K562 (cell line): ENCODE results near the gene ACP1. TPM values are rescaled to one million over a fixed set of nuclear protein-coding genes. Genes with fewer than 3 reads are reported as not detected.
A peak's percentile ranks its signal among the peaks of the same experiment; 100 is the strongest.

ENCODE experiments used
- ATAC-seq: fragments of 200-7000 bp; cut with Tn5 transposase; 3 replicates; pipeline ENCODE4 v1.9.1; 2020; ENCODE audit warnings: moderate library complexity
- BruUV-seq: library from RNA; stranded (reverse); fragments of 400-500 nt; replicated peaks from 2 replicates; lab custom pipeline; 2021; lab: Mats Ljungman, UMichigan
- CTCF ChIA-PET: fragments of 300-600 bp; formaldehyde crosslinking; extraction: SDS; loops from one replicate; lab custom pipeline; 2021; ENCODE audit warnings: low intra/inter-chr PET ratio; lab: Yijun Ruan, JAX
- POLR2A ChIA-PET: fragments of 300-600, 350-650 bp; sonication (Branson Sonifier 250); formaldehyde crosslinking; extraction: SDS; loops from one replicate; lab custom pipeline; 2021; ENCODE audit warnings: antibody characterized with exemption, inconsistent platforms; lab: Yijun Ruan, JAX
- DNase-seq, 4 experiments: peaks; one replicate each; pipeline versions ENCODE4 v3.0.0 to v3.0.0-alpha.2; 2011 to 2018; ENCODE audit warnings: low spot score in 3 of 4, mixed read lengths in 3 of 4; ENCODE audit errors: extremely low read depth in 1 of 4
- FAIRE-seq: peaks from 2 replicates; lab custom pipeline; 2011; peaks lifted over from hg19 to GRCh38; lab: Jason Lieb, UNC
- H2AFZ ChIP-seq: 2 replicates; pipeline ENCODE4 v1.6.0; 2011; ENCODE audit warnings: low read depth, low read length, control low read depth, inconsistent platforms
- H3K27ac ChIP-seq: fragments of 200-600 bp; 3 replicates; pipeline ENCODE4 v1.8.0; 2011; ENCODE audit warnings: low read depth, mild to moderate bottlenecking, control low read depth, inconsistent platforms, low read length, moderate library complexity, mixed read lengths; ENCODE audit errors: extremely low read depth
- H3K27me3 ChIP-seq, 2 experiments: fragments of 300-600 bp in 1 of 2; 2 replicates in 1 of 2; 3 replicates in 1 of 2; pipeline versions ENCODE4 v1.6.0 to v1.8.0; 2011; ENCODE audit warnings: inconsistent platforms in 2 of 2, low read length in 2 of 2, mild to moderate bottlenecking in 1 of 2, mixed read lengths in 1 of 2, moderate library complexity in 1 of 2; ENCODE audit not compliant: control insufficient read depth in 2 of 2, insufficient read depth in 2 of 2
- H3K36me3 ChIP-seq: fragments of 300-600 bp; 3 replicates; pipeline ENCODE4 v1.8.0; 2011; ENCODE audit warnings: mild to moderate bottlenecking, low read length, inconsistent platforms; ENCODE audit not compliant: control insufficient read depth, insufficient read depth
- H3K4me1 ChIP-seq, 2 experiments: fragments of 200-600 bp in 1 of 2; replicated peaks in 1 of 2; 2 replicates in 1 of 2; 3 replicates in 1 of 2; pipeline versions ENCODE4 v1.5.1 to v1.8.0; 2011; ENCODE audit warnings: inconsistent platforms in 2 of 2, low read length in 2 of 2, mild to moderate bottlenecking in 1 of 2, mixed read lengths in 1 of 2, moderate library complexity in 1 of 2; ENCODE audit not compliant: control insufficient read depth in 2 of 2, insufficient read depth in 2 of 2
- H3K4me2 ChIP-seq: 2 replicates; pipeline ENCODE4 v1.6.1; 2011; ENCODE audit warnings: low read length, control low read depth, inconsistent platforms, mixed read lengths; ENCODE audit not compliant: insufficient read depth
- H3K4me3 ChIP-seq: fragments of 200-600 bp; sonication (generic), shearing (Covaris generic); 2 replicates; pipeline ENCODE4 v1.5.1; 2016; ENCODE audit warnings: control low read depth, inconsistent platforms
- H3K79me2 ChIP-seq: fragments of 200-600 bp; 3 replicates; pipeline ENCODE4 v1.8.0; 2011; ENCODE audit warnings: low read length, inconsistent platforms; ENCODE audit not compliant: control insufficient read depth, insufficient read depth
- H3K9ac ChIP-seq, 2 experiments: 2 replicates each; pipeline versions ENCODE4 v1.6.0 to v1.6.1; 2011; ENCODE audit warnings: low read depth in 2 of 2, low read length in 2 of 2, control low read depth in 1 of 2, inconsistent platforms in 1 of 2, mild to moderate bottlenecking in 1 of 2, mixed read lengths in 1 of 2; ENCODE audit not compliant: insufficient read depth in 1 of 2
- H3K9me1 ChIP-seq: one replicate; pipeline ENCODE4 v1.6.0; 2011; ENCODE audit warnings: inconsistent platforms, mild to moderate bottlenecking, low read length, moderate library complexity; ENCODE audit not compliant: control insufficient read depth, insufficient read depth
- H3K9me3 ChIP-seq: replicated peaks from 2 replicates; pipeline ENCODE4 v1.5.1; 2011; ENCODE audit warnings: low read depth, low read length, inconsistent platforms; ENCODE audit not compliant: control insufficient read depth, insufficient read depth
- H4K20me1 ChIP-seq: replicated peaks from 2 replicates; pipeline ENCODE4 v1.6.1; 2011; ENCODE audit warnings: low read length, inconsistent platforms, mixed read lengths; ENCODE audit not compliant: control insufficient read depth, insufficient read depth
- BHLHE40 ChIP-seq: IDR thresholded peaks from 2 replicates; pipeline ENCODE4 v1.6.1; 2011; ENCODE audit warnings: low read length, improper control_type of control experiment
- MEIS2 ChIP-seq: fragments of 450-650 bp; IDR thresholded peaks from 2 replicates; pipeline ENCODE4 v1.6.1; 2014; ENCODE audit warnings: mild to moderate bottlenecking; ENCODE audit not compliant: partially characterized antibody
- MYBL2 ChIP-seq, 2 experiments: fragments of 450-650 bp in 1 of 2; sonication (generic) in 1 of 2; formaldehyde crosslinking in 1 of 2; IDR thresholded peaks; 2 replicates each; pipeline versions ENCODE4 v1.6.1 to v1.8.1; 2017 to 2022; ENCODE audit warnings: borderline replicate concordance in 1 of 2, inconsistent platforms in 1 of 2, low read depth in 1 of 2, mild to moderate bottlenecking in 1 of 2, missing genetic modification reagents in 1 of 2, moderate library complexity in 1 of 2
- NRF1 ChIP-seq, 2 experiments: fragments of 450-650 bp; IDR thresholded peaks in 1 of 2; conservative IDR thresholded peaks in 1 of 2; 2 replicates each; pipeline ENCODE4 v1.6.1; 2014; ENCODE audit warnings: mild to moderate bottlenecking in 2 of 2
- ZNF3 ChIP-seq: fragments of 250-450 bp; sonication (Bioruptor Pico); IDR thresholded peaks from 2 replicates; pipeline ENCODE4 v1.5.0; 2021; ENCODE audit warnings: mild to moderate bottlenecking, moderate library complexity
- WGBS: fragments of 100-300 bp; shearing (Covaris generic); methylation state at CpG from one replicate; pipeline ENCODE4 v1.1.6; 2016; ENCODE audit warnings: low coverage, mixed read lengths; ENCODE audit not compliant: insufficient coverage; ENCODE audit errors: missing lambda C conversion rate; 5-methylcytosine and 5-hydroxymethylcytosine counted together
- in situ Hi-C: fragments of 300-500 bp; cut with MboI; formaldehyde crosslinking; loops from 4 replicates; pipeline ENCODE4 v1.15.0; 2018; ENCODE audit warnings: inconsistent platforms, mixed read lengths
- intact Hi-C: fragments of 100-400 bp; cut with micrococcal nuclease; formaldehyde crosslinking; loops from 2 replicates; pipeline ENCODE4 v1.14.2; 2022
- polyA plus RNA-seq, 8 experiments: library from polyadenylated mRNA; depleted of rRNA in 4 of 8; stranded (reverse) in 5 of 8; unstranded in 3 of 8; fragments of >200 nt; fragmentation: Nextera tagmentation in 2 of 8; fragmentation: Illumina TruSeq in 1 of 8; extraction: Ambion mirVana in 2 of 8; extraction: Trizol in 1 of 8; gene quantifications; 2 replicates each; pipeline versions ENCODE4 v1.2.1 to v1.2.3, GENCODE V29; 2011 to 2014; ENCODE audit warnings: inconsistent platforms in 1 of 8, missing spikeins in 1 of 8
- total RNA-seq, 7 experiments: library from RNA; depleted of rRNA in 6 of 7; stranded (reverse); fragments of >200 nt in 6 of 7; fragmentation: Illumina TruSeq in 2 of 7; extraction: Trizol in 2 of 7; gene quantifications; 2 replicates each; pipeline versions ENCODE4 v1.2.1 to v1.2.3, GENCODE V29; 2011 to 2021; ENCODE audit warnings: low replicate concordance in 1 of 7
- TF ChIP-seq, protein P1 (sequence below): sonication (generic); formaldehyde crosslinking; IDR thresholded peaks from 2 replicates; pipeline ENCODE4 v1.8.0; 2022; ENCODE audit warnings: mild to moderate bottlenecking, missing genetic modification reagents
- TF ChIP-seq, protein P2 (sequence below): fragments of 450-650 bp; IDR thresholded peaks from 2 replicates; pipeline ENCODE4 v1.6.1; 2016; ENCODE audit warnings: mild to moderate bottlenecking, moderate library complexity

Gene ACP1
- total and polyA plus RNA-seq, 9 of the 15 experiments (the other 6 are each of a cell fraction or from before 2014, with no cell fraction given), result 139 to 493 (median 189) TPM

- no TSS peak for BruUV-seq
- H3K27me3 ChIP-seq, result no peaks in the 10 kb centered on the region
- 2% methylated on average over 6 of the region's 6 CpGs for WGBS
- H3K4me2 ChIP-seq, result no peak overlapping the region
- in situ Hi-C loops, result no loop called here
- CTCF ChIA-PET, result no interaction called here
- no peaks in the 10 kb centered on the region for H4K20me1 ChIP-seq
- no peaks in the 10 kb centered on the region for H3K36me3 ChIP-seq
- H3K4me3 ChIP-seq, result no peak overlapping the region
- H3K9me3 ChIP-seq, result no peaks in the 10 kb centered on the region
- no peak overlapping the region for H3K9ac ChIP-seq
- POLR2A ChIA-PET, result no interaction called here
- FAIRE-seq (no peak), ATAC-seq (peak; percentile 81), DNase-seq (peak in 2 of 4 experiments; percentile 17 to 49)
- no peaks in the 10 kb centered on the region; a peak in 1 of 5 replicates for H3K4me1 ChIP-seq
- H2AFZ ChIP-seq, result no peak overlapping the region
- intact Hi-C loops, result no loop called here
- no peaks in the 10 kb centered on the region for H3K79me2 ChIP-seq
- no peak overlapping the region for H3K27ac ChIP-seq
- H3K9me1 ChIP-seq, result no peaks in the 10 kb centered on the region
- TF ChIP-seq, protein P1, sequence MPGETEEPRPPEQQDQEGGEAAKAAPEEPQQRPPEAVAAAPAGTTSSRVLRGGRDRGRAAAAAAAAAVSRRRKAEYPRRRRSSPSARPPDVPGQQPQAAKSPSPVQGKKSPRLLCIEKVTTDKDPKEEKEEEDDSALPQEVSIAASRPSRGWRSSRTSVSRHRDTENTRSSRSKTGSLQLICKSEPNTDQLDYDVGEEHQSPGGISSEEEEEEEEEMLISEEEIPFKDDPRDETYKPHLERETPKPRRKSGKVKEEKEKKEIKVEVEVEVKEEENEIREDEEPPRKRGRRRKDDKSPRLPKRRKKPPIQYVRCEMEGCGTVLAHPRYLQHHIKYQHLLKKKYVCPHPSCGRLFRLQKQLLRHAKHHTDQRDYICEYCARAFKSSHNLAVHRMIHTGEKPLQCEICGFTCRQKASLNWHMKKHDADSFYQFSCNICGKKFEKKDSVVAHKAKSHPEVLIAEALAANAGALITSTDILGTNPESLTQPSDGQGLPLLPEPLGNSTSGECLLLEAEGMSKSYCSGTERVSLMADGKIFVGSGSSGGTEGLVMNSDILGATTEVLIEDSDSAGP, result no peak
- TF ChIP-seq BHLHE40 (0 out of 2 replicates have a peak, but pooled peaks have one; percentile 18), ZNF3 (CRISPR knock-in tag) (no peak), NRF1 (conservative IDR thresholded peaks at IDR 0.05 in 1 of 2, IDR thresholded peaks at IDR 0.05 in 1 of 2) (0 out of 4 replicates have a peak, but pooled peaks of 1 of the 2 experiments have one; percentile 38), MYBL2 (IDR thresholded peaks at IDR 0.05; ENCODE audit: low read depth) (peak; percentile 49; the same call in 1 of the 2 replicates), MYBL2 (CRISPR knock-in tag; IDR thresholded peaks at IDR 0.05; ENCODE audit: borderline replicate concordance) (no peak), MEIS2 (peak; percentile 27)
- TF ChIP-seq, protein P2, sequence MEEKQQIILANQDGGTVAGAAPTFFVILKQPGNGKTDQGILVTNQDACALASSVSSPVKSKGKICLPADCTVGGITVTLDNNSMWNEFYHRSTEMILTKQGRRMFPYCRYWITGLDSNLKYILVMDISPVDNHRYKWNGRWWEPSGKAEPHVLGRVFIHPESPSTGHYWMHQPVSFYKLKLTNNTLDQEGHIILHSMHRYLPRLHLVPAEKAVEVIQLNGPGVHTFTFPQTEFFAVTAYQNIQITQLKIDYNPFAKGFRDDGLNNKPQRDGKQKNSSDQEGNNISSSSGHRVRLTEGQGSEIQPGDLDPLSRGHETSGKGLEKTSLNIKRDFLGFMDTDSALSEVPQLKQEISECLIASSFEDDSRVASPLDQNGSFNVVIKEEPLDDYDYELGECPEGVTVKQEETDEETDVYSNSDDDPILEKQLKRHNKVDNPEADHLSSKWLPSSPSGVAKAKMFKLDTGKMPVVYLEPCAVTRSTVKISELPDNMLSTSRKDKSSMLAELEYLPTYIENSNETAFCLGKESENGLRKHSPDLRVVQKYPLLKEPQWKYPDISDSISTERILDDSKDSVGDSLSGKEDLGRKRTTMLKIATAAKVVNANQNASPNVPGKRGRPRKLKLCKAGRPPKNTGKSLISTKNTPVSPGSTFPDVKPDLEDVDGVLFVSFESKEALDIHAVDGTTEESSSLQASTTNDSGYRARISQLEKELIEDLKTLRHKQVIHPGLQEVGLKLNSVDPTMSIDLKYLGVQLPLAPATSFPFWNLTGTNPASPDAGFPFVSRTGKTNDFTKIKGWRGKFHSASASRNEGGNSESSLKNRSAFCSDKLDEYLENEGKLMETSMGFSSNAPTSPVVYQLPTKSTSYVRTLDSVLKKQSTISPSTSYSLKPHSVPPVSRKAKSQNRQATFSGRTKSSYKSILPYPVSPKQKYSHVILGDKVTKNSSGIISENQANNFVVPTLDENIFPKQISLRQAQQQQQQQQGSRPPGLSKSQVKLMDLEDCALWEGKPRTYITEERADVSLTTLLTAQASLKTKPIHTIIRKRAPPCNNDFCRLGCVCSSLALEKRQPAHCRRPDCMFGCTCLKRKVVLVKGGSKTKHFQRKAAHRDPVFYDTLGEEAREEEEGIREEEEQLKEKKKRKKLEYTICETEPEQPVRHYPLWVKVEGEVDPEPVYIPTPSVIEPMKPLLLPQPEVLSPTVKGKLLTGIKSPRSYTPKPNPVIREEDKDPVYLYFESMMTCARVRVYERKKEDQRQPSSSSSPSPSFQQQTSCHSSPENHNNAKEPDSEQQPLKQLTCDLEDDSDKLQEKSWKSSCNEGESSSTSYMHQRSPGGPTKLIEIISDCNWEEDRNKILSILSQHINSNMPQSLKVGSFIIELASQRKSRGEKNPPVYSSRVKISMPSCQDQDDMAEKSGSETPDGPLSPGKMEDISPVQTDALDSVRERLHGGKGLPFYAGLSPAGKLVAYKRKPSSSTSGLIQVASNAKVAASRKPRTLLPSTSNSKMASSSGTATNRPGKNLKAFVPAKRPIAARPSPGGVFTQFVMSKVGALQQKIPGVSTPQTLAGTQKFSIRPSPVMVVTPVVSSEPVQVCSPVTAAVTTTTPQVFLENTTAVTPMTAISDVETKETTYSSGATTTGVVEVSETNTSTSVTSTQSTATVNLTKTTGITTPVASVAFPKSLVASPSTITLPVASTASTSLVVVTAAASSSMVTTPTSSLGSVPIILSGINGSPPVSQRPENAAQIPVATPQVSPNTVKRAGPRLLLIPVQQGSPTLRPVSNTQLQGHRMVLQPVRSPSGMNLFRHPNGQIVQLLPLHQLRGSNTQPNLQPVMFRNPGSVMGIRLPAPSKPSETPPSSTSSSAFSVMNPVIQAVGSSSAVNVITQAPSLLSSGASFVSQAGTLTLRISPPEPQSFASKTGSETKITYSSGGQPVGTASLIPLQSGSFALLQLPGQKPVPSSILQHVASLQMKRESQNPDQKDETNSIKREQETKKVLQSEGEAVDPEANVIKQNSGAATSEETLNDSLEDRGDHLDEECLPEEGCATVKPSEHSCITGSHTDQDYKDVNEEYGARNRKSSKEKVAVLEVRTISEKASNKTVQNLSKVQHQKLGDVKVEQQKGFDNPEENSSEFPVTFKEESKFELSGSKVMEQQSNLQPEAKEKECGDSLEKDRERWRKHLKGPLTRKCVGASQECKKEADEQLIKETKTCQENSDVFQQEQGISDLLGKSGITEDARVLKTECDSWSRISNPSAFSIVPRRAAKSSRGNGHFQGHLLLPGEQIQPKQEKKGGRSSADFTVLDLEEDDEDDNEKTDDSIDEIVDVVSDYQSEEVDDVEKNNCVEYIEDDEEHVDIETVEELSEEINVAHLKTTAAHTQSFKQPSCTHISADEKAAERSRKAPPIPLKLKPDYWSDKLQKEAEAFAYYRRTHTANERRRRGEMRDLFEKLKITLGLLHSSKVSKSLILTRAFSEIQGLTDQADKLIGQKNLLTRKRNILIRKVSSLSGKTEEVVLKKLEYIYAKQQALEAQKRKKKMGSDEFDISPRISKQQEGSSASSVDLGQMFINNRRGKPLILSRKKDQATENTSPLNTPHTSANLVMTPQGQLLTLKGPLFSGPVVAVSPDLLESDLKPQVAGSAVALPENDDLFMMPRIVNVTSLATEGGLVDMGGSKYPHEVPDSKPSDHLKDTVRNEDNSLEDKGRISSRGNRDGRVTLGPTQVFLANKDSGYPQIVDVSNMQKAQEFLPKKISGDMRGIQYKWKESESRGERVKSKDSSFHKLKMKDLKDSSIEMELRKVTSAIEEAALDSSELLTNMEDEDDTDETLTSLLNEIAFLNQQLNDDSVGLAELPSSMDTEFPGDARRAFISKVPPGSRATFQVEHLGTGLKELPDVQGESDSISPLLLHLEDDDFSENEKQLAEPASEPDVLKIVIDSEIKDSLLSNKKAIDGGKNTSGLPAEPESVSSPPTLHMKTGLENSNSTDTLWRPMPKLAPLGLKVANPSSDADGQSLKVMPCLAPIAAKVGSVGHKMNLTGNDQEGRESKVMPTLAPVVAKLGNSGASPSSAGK, result peak; percentile 57
Observed at GRCh38 chr2:223971-224760, 40.6 kb upstream of the ACP1 start.
